HG02588 (cell line): ENCODE data around the gene CASK.
A peak's percentile ranks its signal among the peaks of the same experiment; 100 is the strongest.
"Not testable (repeated sequence)": the region's sequence is repeated elsewhere in the genome, so short reads cannot be mapped to it uniquely, and the experiment has no call there.

Experiments
- ATAC-seq: cut with Tn5 transposase; IDR thresholded peaks from one replicate; pipeline ENCODE4 v1.9.1; 2021; ENCODE audit warnings: mild to moderate bottlenecking, moderate library complexity; ENCODE audit not compliant: unreplicated experiment

Gene CASK

GRCh38 chrX:41737065-41737464 lies 186.3 kb downstream of the CASK start:
- no peak for ATAC-seq

GRCh38 chrX:41734530-41734929 lies 188.8 kb downstream of the CASK start:
- no peak for ATAC-seq

DNA sequence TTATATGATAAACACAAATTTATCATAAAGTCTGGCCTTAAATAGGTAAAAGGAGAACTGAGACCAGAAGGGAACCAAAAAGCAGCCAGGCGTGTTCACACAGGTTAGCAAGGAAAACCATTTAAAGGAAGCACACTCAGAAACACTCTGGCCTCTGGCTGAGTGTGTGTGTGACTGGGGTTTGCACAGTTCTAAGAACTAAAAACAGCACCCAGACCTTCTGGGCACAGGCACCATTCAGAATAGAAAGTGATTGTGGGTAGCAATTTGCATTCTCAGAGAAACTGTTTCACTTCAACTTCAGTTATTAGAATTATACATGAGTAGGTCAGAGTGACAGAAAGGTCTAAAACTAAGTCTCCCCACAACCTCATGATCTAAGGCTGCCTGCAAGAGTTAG lies 189.4 kb downstream of the CASK start:
- ATAC-seq, result peak; percentile 98

DNA sequence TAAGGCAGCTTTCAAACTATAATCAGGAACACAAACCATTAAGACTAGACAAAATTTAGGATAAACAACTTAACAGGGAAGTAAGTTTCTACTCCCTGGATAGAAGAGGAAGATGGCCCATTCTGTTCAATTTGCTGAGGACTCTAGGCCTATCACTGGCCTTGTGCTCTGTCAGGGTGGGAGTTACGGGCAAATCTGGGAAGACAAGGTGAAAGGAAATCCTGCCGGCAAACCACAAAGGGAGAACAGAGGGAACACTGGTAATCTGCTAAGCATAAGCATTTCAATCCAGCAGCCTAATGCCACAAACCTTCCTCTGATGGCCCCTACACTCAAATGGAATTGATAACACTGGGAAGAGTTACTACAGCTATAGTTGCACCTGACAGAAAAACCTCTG lies 191.1 kb downstream of the CASK start:
- no peak for ATAC-seq

DNA sequence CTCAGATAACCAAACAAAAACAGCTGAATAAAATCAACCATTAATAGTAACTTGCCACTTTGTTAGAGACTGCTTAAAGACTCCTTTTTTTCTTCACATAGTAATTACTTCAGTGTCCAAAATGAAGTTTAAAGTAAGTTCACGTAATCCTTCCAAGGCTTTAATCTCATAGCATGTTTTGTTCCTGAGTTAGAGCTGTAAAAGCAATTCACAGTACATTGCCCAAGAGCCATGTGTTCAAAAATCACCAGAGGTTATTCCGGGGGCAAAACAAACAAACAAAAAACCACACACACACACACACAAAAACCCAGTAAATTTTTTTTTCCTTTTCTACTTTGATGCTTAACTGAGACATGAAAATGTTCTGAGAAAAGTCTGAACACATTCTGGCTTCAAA lies 193.3 kb downstream of the CASK start:
- no peak for ATAC-seq

- ATAC-seq, result no peak
Measured at GRCh38 chrX:41728125-41728524, 195.2 kb downstream of the CASK start.

DNA sequence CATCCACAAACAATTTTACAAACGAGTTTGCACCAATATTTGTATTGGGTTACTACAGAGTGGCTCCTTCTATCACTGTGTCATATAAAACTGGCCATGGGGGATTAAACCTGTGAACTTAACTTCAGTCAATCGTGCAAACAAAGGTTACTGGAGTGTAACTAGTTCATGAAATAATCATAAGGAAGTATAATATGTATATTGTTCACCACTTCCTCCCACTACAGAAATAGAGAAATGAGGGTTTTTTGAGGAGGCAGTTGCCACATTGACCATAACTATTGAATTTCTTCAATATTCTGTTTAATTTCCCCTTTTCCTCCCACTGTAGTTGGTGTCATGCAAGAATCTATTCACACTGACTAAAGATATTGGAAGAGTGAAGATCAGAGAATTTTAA lies 199.5 kb downstream of the CASK start, which contains the start of gene GPR82:
Gene GPR82, plus strand, starts transcription at position 356 of the 400 bp plus-strand sequence. CDS start 2,846 bp downstream, outside the sequence.
- no peak for ATAC-seq

- no peak for ATAC-seq
Measured at GRCh38 chrX:41722816-41723618, 200.3 kb downstream of the CASK start.

GRCh38 chrX:41722214-41722613 lies 201.1 kb downstream of the CASK start:
- ATAC-seq, result no peak

DNA sequence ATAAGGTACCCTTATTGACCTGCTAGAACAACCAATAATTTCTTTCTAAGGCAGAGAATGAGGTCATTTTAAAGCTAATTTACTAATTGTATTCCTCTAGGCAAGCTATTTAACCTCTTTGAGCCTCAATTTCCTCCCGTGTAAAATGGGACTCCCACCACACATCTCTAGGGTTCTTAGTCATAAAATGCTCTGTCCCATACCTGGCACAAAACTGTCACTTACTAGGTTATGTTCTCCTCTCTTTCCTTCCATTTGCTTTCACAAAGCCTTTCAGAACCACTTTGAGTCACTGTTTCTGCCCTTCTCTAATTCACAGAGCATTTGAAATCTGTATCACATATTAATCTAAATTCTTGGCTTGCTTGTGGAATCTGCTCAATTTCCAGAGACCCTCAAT lies 201.8 kb downstream of the CASK start:
- ATAC-seq, result no peak

DNA sequence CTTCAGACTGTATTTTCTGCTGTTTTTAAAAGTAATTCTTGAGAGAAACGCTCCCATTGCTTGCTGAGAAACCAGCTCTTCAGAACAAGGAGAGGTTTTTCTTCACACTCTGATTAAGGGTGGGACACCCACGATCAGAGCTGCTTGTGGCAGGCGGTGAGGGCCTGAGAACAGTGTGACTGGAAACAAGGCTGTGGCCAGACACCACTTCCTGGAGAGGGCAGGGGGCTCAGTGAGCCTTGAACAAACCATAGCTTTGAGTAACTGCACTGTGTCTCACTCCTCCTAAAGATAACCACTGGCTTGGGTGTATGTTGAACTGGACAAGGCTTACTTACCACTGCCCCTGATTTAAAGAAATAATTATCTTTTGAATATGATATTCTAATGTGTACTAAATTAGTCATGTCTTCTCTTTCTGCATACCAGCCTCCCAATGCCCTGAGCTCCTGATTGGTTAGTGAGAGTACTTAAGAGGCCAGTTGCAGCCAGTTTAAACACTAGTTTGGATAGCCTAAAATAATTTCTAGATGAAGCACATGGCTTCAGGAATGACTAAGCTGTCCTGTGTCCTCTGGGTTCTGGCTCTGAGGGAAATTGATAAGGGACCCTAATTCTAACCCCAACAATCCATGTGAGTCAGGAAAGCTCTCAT lies 203.1 kb downstream of the CASK start:
- peak; percentile 80 for ATAC-seq

GRCh38 chrX:41719610-41720009 lies 203.7 kb downstream of the CASK start:
- ATAC-seq, result not testable (repeated sequence)

- ATAC-seq, result no peak
Measured at GRCh38 chrX:41718481-41719235, 204.7 kb downstream of the CASK start.

GRCh38 chrX:41716767-41717473 lies 206.4 kb downstream of the CASK start:
- no peak for ATAC-seq

- ATAC-seq, result no peak
Measured at GRCh38 chrX:41716222-41716621, 207.1 kb downstream of the CASK start.

DNA sequence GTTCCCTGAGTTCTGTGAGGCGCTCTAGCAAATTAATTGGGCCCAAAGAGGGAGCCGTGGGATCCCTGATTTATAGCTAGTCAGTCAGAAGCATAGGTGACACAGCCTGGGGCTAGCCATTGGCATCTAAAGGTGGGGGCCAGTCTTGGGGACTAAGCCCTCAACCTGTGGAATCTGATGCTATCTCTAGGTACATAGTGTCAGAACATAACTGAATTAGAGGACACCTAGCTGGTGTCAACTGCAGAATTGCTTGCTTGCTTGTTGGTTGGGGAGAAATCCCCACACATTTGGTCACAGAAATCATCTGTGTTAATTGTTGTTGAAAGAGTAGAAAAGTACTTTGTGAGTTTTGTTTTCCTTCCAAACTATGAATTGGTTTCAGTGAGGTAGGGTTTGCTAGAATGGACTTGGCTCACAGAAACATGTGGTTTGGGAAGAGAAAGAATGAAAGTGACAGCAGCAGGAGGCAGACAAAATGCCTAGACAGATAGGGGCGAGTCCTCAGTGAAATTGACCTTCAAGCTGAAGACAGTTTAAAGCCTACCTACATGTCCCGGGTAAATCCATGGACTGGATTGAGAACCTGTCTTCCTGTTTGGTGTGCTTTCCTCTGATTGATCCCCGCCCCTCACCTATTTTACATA lies 212.2 kb downstream of the CASK start:
- no peak for ATAC-seq

- ATAC-seq, result no peak
Measured at GRCh38 chrX:41708486-41708885, 214.9 kb downstream of the CASK start.

- no peak for ATAC-seq
Measured at GRCh38 chrX:41707218-41707617, 216.1 kb downstream of the CASK start.

DNA sequence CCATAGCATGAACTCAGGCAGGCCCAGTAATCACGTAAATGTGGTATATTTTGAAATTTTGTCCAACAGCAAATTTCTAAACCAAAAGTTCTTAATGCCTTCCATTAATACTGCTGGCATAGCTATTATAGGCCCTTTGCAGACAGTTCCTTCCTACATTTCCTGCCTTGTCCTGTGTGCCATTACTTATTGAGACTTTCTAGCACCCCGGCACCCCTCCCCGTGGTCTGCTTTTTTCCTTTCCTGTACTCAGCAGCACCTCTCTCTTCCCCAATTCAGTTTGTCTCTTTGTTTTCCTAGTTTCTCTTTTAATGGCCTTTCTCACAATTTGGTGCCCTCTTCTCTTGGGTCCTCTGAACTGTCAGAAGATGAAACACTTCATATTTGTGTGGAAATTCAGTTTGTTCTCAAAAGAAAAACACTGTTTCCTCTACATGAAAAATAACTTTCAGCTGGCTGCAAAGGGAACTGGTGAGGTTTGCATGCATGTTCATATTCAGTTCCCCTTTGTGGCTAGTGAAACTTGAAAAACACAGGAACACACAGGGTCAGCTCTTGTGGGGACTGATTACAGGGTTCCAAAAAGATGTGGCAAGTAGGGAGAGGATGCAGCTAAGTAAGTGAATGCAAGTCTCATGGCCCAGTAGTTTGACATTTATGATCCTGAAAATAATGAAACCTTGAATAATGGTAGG lies 217.5 kb downstream of the CASK start:
- peak; percentile 87 for ATAC-seq

DNA sequence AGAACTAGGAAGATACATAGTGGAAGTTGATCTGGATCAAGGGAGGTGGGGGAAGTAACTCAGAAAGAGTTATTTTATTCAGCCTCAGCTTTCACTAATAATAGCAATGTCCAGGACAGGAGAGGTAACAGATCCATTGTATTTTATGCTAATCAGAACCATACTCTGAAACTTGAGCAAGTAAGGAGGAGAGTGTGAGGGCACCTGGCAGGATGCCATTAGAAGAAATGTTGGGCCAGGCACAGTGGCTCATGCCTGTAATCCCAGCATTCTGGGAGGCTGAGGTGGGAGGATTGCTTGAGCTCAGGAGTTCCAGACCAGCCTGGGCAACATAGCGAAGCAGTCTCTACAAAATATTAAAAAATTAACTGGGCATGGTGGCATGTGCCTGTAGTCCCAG lies 218.3 kb downstream of the CASK start:
- no peak for ATAC-seq
